GM19397 (cell line): ENCODE data around the gene MFSD12.
"Not testable (repeated sequence)": the region's sequence is repeated elsewhere in the genome, so short reads cannot be mapped to it uniquely, and the experiment has no call there.

Experiments used
- ATAC-seq: cut with Tn5 transposase; IDR thresholded peaks from one replicate; pipeline ENCODE4 v1.9.1; 2021; ENCODE audit warnings: mild to moderate bottlenecking, moderate library complexity; ENCODE audit not compliant: unreplicated experiment

MFSD12 gene

DNA sequence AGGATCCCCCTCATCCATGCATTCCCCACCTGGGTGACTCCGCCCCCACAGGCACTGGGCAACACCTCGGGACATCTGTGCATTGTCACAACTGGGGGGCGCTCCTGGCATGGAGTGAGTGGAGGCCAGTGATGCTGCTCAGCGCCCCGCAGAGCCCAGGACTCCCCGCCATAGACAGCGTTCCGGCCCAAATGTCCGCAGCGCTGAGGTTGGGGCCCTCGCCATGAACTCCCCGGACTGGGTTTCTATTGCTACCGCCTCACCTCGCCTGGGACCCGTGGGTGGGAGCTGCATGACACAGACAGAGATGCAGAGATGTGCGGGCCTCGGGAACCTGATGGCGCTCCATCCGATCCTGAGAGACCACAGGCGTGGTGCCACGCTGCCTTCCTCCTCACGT lies 46.7 kb downstream of the MFSD12 start:
- no peak for ATAC-seq

DNA sequence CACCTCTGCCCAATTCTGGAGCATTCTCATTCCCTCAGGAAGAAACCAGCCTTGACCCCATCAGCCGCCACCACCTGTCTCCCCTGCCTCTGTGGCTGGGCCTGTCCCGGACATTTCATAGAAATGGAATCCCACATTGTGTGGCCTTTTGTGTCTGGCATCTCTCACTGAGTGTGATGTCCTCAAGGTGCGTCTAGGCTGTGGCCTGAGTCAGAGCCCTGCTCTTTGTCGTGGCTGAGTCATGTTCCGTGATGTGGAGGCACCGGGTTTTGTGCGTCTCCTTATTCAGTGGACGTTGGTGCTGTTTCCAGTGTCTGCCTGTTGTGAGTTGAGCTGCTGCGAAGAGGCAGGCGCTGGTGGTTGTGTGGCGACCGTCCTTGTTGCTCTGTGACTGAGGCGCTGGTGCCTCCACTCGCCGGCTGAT lies 47.8 kb downstream of the MFSD12 start:
- ATAC-seq, result no peak

DNA sequence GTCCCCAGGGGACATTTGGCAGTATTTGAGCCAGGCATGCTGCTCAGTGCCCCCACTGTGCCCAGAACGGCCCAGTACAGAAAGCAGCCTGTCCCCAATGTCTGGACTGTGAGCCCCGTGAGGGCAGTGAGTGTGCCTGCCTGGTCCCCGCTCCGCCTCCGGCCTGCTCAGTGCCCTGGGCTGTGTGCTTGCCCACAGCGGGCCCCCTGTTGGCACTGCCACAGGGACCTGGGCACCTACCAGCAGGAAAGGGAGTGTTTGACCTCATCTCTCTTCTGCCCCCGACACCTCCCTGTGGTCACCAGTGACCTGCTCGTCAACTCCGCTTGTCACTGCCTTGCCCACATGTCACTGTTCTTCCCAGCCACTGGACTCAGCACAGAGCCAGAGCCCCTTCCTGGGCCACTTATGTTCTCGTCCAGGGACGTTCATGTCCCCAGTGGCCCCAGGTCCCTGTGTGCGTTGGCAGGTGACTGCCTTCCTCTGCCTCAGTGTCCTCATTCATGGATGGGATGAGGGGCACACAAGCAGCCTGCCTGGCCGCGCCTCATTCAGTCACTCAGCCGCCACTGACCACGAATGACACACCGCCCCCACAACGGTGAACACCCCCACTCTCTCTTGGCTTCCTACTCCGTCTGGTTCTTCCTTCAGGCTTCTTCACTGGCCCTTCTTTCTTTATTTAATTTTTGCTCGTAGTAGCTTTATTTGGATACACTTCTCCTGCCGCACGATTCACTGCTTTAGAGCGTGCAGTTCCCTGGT lies 48.4 kb downstream of the MFSD12 start:
- no peak for ATAC-seq

- ATAC-seq, result not testable (repeated sequence)
These were observed 49.2 kb downstream of the MFSD12 start for GRCh38 chr19:3508121-3508661.

DNA sequence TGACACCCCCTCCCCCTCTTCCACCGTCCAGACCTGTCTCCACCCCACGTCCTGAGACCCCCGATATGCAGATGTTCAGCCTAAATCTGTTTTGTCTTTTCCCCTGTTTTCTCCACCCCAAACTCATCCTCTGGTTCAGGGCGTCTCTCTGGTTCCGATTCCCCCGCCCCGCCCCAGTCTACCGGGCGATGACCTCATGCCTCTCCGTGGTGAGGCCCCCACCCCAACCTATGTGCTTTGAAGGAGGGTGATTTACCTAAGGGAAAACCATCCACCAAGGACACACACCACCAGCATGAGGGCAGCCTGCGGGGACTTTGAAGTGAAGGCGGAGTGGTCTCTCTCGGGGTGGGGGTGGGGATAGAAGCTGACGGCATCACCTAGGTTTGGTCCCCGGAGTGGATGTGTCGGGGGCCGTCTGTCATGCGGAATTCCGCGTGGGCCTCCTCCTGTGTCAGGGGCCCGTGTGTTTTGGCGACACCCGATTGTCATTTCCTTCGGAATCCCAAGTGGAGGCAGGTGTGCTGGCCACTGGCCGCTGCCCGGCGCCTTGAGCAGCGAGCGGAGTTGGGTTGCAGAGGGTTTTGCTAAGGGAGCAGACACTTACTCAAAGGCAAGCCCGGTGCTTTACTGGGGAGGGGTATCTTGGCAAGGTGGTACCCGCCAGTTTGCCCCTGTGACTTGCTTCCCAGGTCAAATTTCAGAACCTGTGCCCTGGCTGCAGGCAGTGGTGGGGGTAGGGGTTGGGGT lies 49.8 kb downstream of the MFSD12 start:
- no peak for ATAC-seq

- ATAC-seq, result peak; percentile 6
These were observed 50.7 kb downstream of the MFSD12 start for GRCh38 chr19:3506384-3507340.

DNA sequence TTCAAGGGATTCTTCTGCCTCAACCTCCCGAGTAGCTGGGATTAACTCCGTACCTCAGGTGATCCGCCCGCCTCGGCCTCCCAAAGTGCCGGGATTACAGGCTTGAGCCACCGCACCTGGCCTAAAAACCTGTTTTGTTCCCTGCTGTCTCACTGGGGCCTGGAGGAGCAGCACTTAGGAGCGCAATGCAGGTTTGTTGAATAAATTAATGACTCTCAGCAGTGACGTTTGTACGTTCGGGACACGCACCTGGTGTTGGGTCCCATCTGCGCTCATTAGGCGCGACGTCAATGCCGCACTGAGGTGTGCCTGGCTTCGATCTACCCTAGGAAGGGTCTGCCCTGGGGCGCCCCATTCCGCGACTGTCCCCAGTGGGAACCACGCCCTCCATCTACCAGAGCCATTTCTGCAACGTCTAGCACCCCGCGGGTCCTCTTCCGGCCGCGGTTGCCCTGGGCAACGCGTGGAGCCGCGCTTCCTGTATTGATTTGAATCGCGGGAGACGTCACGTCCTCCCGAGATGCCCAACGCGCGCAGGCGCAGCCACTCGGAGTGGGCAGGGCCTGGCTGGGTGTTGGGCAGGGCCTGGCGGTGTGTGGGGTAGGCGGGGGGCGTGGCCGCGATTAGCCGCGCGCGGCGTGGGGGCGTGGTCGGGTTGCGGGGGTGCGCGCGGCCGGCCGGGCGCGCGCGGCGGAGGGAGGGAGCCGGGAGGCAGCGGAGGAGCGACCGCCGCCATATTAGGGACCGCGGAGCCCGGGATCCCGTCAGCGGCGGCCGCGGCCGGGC lies 51.6 kb downstream of the MFSD12 start, which contains the start of gene FZR1:
TSS of gene FZR1 (plus strand) at position 714 of the 786 bp plus-strand sequence. CDS start 16,679 bp downstream, outside the sequence.
- peak; percentile 81 for ATAC-seq

DNA sequence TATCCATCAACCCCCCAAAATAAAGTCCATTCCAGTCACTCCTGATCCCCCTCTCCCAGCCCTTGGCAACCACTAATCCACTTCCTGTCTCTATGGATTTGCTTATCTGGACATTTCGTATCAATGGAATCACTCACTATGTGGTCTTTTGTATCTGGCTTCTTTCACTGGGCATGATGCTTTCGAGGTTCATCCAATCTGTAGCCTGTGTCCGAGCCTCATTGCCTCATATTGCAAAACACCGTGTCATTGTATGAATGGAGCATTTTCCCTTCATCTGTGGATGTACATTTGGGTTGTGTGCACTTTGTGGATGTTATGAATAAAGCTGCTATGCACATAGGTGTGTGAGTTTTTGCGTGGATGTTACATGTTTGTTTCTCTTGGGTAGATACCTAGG lies 52.7 kb downstream of the MFSD12 start:
- ATAC-seq, result no peak

GRCh38 chr19:3503036-3503572 lies 54.3 kb downstream of the MFSD12 start:
- ATAC-seq, result no peak

- ATAC-seq, result no peak
These were observed 55.6 kb downstream of the MFSD12 start for GRCh38 chr19:3501780-3502179.

DNA sequence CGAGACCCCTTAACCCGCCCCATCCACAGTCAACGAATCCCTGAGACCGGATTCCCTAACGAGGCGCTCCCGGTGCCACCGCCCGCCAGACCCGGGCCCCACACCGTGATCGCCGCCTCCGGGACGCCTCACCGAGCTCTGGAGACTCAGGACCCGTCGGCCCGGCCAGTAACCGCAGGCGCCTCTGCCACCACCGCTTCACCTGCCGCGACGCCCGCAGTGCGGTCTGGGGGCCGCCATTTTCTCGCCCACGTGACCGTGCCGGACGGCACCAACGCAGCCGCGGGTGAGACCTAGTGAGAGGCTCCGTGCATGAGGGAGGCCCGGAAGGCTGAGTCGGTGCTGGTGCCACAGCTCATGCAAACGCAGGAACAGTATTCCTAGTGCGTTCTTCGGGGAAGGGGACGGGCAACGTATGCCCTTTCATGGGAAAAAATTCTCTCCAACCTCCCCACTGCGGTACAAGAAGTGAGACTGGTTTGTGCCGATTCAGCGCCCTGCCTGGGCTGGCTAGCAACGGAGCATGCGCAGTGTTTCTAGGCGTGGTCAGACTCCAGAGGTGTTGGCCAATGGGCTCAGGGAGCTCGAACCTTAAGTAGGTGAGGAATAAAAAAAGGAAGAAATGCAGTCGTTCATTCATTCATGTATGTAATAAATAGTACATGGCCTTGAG lies 56.8 kb downstream of the MFSD12 start, which contains the start of gene DOHH:
TSS of gene DOHH (minus strand) at position 246 of the 673 bp plus-strand sequence. CDS start 3,860 bp downstream, outside the sequence.
- peak; percentile 85 for ATAC-seq

DNA sequence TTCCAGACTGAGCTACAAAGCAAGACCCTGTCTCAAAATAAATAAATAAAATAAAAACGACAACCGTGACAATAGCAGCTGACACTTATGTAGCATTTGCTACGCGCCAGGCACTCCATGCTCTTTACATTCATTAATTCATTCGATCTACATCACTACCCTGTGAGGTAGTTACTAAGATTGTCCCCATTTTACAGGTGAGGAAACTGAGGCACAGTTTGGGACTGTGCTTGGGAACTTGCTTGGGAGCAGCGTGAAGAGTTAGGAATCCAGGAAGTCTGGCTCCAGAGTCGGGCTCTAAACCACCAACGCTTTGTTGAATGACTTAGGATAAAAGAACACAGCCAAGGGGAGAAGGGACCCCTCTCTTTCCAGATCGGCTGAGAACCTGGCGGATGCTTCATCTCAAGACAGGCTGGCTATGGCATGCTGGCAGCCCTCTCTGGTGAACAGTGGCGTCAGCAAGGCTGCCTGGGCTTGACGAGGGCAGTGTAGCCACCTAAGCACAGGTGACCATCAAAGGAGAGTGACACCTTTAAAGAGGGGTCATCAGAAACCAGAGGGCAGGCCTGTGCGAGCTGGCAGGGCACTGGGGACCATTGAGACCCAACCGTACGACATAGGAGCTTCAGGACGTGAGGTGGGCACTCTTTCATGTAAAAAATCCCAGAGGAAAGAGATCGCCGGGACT lies 57.5 kb downstream of the MFSD12 start:
- ATAC-seq, result no peak

- no peak for ATAC-seq
These were observed 59.4 kb downstream of the MFSD12 start for GRCh38 chr19:3497757-3498520.

GRCh38 chr19:3496392-3497273 lies 60.8 kb downstream of the MFSD12 start:
- no peak for ATAC-seq

DNA sequence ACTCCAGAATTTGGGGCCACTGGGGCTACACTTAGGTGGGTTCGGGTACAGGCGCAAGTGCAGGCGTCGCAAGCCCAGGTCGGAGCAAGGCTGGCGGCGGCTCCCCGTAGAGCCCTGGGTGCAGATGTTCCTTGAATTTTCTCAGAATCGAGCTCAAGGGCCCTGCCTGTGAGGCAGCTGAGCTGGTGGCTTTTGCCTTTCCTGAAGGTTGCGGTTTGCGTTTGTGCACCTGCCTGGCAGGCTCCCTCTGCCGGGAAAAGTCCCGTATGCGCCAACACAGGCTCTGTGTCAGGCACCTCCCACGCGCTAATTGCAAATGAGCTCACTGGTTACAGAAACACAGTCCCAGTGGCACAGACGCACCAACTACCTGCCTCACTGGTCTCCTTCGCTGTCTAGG lies 62.8 kb downstream of the MFSD12 start:
- ATAC-seq, result no peak
